Ovary (tissue), 9 donors: Measurements from ENCODE around the gene ZHX3. TPM values are rescaled to one million over a fixed set of nuclear protein-coding genes. Genes with fewer than 3 reads are reported as not detected.

Experiments
- DNase-seq, 5 donors: peaks; one replicate each; pipeline ENCODE4 v3.0.0-alpha.2; 2019 to 2020
- H3K27ac ChIP-seq, 2 donors: fragments of 200-600 bp; one replicate each; pipeline versions ENCODE4 v1.5.1 to v1.8.0; 2019 to 2022
- H3K27me3 ChIP-seq: fragments of 200-600 bp; one replicate; pipeline ENCODE4 v1.8.0; 2022
- H3K36me3 ChIP-seq: fragments of 200-600 bp; sonication (generic); one replicate; pipeline ENCODE4 v1.5.1; 2019
- H3K4me1 ChIP-seq: one replicate; pipeline ENCODE4 v1.8.1; 2013; ENCODE audit warnings: mild to moderate bottlenecking, moderate library complexity; ENCODE audit not compliant: insufficient read depth
- H3K4me3 ChIP-seq: fragments of 200-600 bp; sonication (generic); one replicate; pipeline ENCODE4 v1.5.1; 2017
- H3K9me3 ChIP-seq, 2 donors: fragments of 200-600 bp in 1 of 2; sonication (generic) in 1 of 2; one replicate each; pipeline versions ENCODE4 v1.5.1 to v1.8.1; 2013 to 2019; ENCODE audit warnings: mild to moderate bottlenecking in 1 of 2, moderate library complexity in 1 of 2
- CTCF ChIP-seq, 3 donors: fragments of 450-650 bp in 2 of 3; fragments of 200-600 bp in 1 of 3; IDR thresholded peaks; one replicate each; pipeline versions ENCODE4 v1.5.1 to v1.8.0; 2016 to 2022; ENCODE audit warnings: antibody characterized with exemption in 3 of 3, mild to moderate bottlenecking in 1 of 3
- EP300 ChIP-seq: sonication (generic); formaldehyde crosslinking; IDR thresholded peaks from one replicate; pipeline ENCODE4 v1.6.1; 2017; ENCODE audit warnings: antibody characterized with exemption
- POLR2A ChIP-seq: fragments of 450-650 bp; IDR thresholded peaks from one replicate; pipeline ENCODE4 v1.6.1; 2017; ENCODE audit warnings: antibody characterized with exemption, mild to moderate bottlenecking, moderate library complexity
- WGBS, 3 donors: extraction: QIAGEN DNeasy Blood & Tissue Kit in 1 of 3; methylation state at CpG; one replicate each; pipeline versions ENCODE4 v1.1.5 to v1.1.7; 2013 to 2017; 5-methylcytosine and 5-hydroxymethylcytosine counted together
- intact Hi-C, 4 donors: fragments of 100-400 bp; cut with DNase I; formaldehyde crosslinking; loops; one replicate each; pipeline versions ENCODE4 v1.11.0 to v1.15.1; 2022 to 2023
- polyA plus RNA-seq, 2 donors: library from polyadenylated mRNA; stranded (reverse); fragments of 200-250 nt in 1 of 2; fragments of 350-450 nt in 1 of 2; fragmentation: Illumina TruSeq in 1 of 2; extraction: RNeasy Lipid Tissue Mini Kit (QIAGEN cat#74804) in 1 of 2; gene quantifications; one replicate each; pipeline ENCODE4 v1.2.3, GENCODE V29; 2013 to 2014
- total RNA-seq, 7 donors: library from RNA; depleted of rRNA in 2 of 7; stranded (reverse); fragments of >200 nt in 2 of 7; fragmentation: NEBNext Ultra II Directional in 3 of 7; extraction: Animal tissue kit (Norgen Biotek cat#: 25700) in 3 of 7; gene quantifications; one replicate each; pipeline versions ENCODE4 v1.1.0 to v1.2.4, GENCODE V29; 2016 to 2023
- donor health status: DM: no; HTN: no; CAD: no; lungs with moderate emphysema.
- donor health status: DM: no; HTN: no; CAD: no.
- donor health status: Bipolar disorder and iron deficiency.
- donor health status: DM: yes; HTN: yes; CAD: no.
- donor health status: DM: no; HTN: no; CAD: no.
- donor health status: DM: yes; HTN: yes; CAD: no.

The ZHX3 gene
- total and polyA plus RNA-seq, 9 donors: 17.5 to 72.0 (median 39.6) TPM

- WGBS, 3 donors: 73 to 83% (median 77%) methylated on average over 3 of the region's 3 CpGs
- intact Hi-C loops: loop anchor here in 1 of 4 donors (10.0 kb wide), 1 partner anchor 56 kb away; the partner anchor contains the start of gene ZHX3
Observed at GRCh38 chr20:41258474-41258873, 59.1 kb downstream of the ZHX3 start.

GRCh38 chr20:41256516-41256915, 61.0 kb downstream of the ZHX3 start:
- no peaks in the 10 kb centered on the region for H3K4me1 ChIP-seq
- TF ChIP-seq POLR2A: no peak
- no peak for TF ChIP-seq CTCF (IDR thresholded peaks at IDR 0.05)
- TF ChIP-seq EP300: no peak
- no peak overlapping the region for H3K4me3 ChIP-seq
- no peak overlapping the region for H3K27ac ChIP-seq
- H3K27me3 ChIP-seq: no peaks in the 10 kb centered on the region
- no peaks in the 10 kb centered on the region for H3K9me3 ChIP-seq
- intact Hi-C loops: loop anchor here in 1 of 4 donors (10.0 kb wide), 1 partner anchor 58 kb away; the partner anchor contains the start of gene ZHX3
- DNase-seq: no peak
- H3K36me3 ChIP-seq: no peaks in the 10 kb centered on the region
- 96 to 97% (median 97%) methylated on average over 5 of the region's 5 CpGs for WGBS, 3 donors

More at GRCh38 chr20:41258474-41258873, 59.1 kb downstream of the ZHX3 start:
- Histone ChIP-seq H3K4me3 (no peak overlapping the region), H3K27ac (no peak overlapping the region), H3K36me3 (no peaks in the 10 kb centered on the region), H3K9me3 (no peaks in the 10 kb centered on the region), H3K4me1 (no peaks in the 10 kb centered on the region), H3K27me3 (no peaks in the 10 kb centered on the region)
- no peak for TF ChIP-seq EP300
- no peak for TF ChIP-seq CTCF (IDR thresholded peaks at IDR 0.05)
- no peak for TF ChIP-seq POLR2A
- DNase-seq: no peak

- Histone ChIP-seq H3K27me3 (no peaks in the 10 kb centered on the region), H3K27ac (no peak overlapping the region), H3K4me3 (no peak overlapping the region), H3K36me3 (no peaks in the 10 kb centered on the region), H3K9me3 (no peaks in the 10 kb centered on the region), H3K4me1 (no peaks in the 10 kb centered on the region)
- TF ChIP-seq POLR2A (no peak), CTCF (IDR thresholded peaks at IDR 0.05) (no peak), EP300 (no peak)
- 85 to 100% (median 98%) methylated on average over 1 of the region's 1 CpG for WGBS, 3 donors
- intact Hi-C loops: loop anchor here in 1 of 4 donors (10.0 kb wide), 1 partner anchor 59 kb away; the partner anchor contains the start of gene ZHX3
- DNase-seq: no peak
Observed at GRCh38 chr20:41255655-41256054, 61.9 kb downstream of the ZHX3 start.

- H3K4me3 ChIP-seq: no peak overlapping the region
- intact Hi-C loops: loop anchor here (5.0 to 10.0 kb wide), 4 partner anchors 65 to 88 kb away; partner anchors contain the start of gene ZHX3 (in 2 of the 4)
- peaks cover 28% of the 10 kb centered on the region for H3K4me1 ChIP-seq
Observed at GRCh38 chr20:41249411-41250281, 67.9 kb downstream of the ZHX3 start.

More at GRCh38 chr20:41249411-41250281, 67.9 kb downstream of the ZHX3 start:
- Histone ChIP-seq H3K36me3 (no peaks in the 10 kb centered on the region), H3K27me3 (no peaks in the 10 kb centered on the region), H3K27ac (peak overlapping the region; percentile 79 to 81), H3K9me3 (no peaks in the 10 kb centered on the region)
- TF ChIP-seq POLR2A (no peak), CTCF (IDR thresholded peaks at IDR 0.05) (peak; percentile 8 to 46 (median 19)), EP300 (peak; percentile 41)
- DNase-seq: peak; percentile 78 to 86 (median 85)
- WGBS, 3 donors: 17 to 21% (median 18%) methylated on average over 9 of the region's 9 CpGs
